NT2/D1 (cell line): ENCODE results near the gene TSC22D2.

Experiments
- YY1 ChIP-seq: IDR thresholded peaks from 2 replicates; pipeline ENCODE4 v1.6.1; 2011; ENCODE audit not compliant: insufficient read length, insufficient read depth
- ZNF274 ChIP-seq: IDR thresholded peaks from 2 replicates; pipeline ENCODE4 v1.6.1; 2011; ENCODE audit warnings: mild to moderate bottlenecking, low read depth, low read length

DNA sequence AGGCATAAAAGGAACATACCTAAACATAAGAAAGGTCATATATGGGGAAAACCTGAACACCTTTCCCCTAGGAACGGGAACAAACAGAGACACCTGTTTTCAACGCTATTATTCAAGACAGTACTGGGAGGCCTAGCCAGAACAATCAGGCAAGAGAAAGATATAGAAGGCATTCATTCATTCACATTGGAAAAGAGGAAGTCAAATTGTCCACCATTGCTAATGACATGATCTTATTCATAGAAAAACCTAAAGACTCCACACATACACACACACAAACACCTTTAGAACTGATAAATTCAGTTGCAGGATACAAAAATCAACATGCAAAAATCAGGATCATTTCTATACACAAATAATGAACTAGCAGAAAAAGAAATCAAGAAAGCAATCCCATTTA, 101.7 kb downstream of the TSC22D2 start:
- TF ChIP-seq ZNF274 (no peak), YY1 (no peak)
